Right ventricle myocardium inferior (tissue), 1 donor: ENCODE results near the gene ZIC1. TPM values are rescaled to one million over a fixed set of nuclear protein-coding genes. Genes with fewer than 3 reads are reported as not detected.

ENCODE experiments used
- ATAC-seq: fragments of 200-7000 bp; cut with Tn5 transposase; one replicate; pipeline ENCODE4 v1.9.1; 2020; ENCODE audit warnings: mild to moderate bottlenecking, moderate library complexity
- DNase-seq: peaks from one replicate; pipeline ENCODE4 v3.0.0; 2021; ENCODE audit errors: missing footprints
- intact Hi-C: fragments of 100-400 bp; cut with DNase I; formaldehyde crosslinking; loops from one replicate; pipeline ENCODE4 v1.11.0; 2022
- total RNA-seq: library from RNA; stranded (reverse); fragmentation: NEBNext Ultra II Directional; extraction: Animal tissue kit (Norgen Biotek cat#: 25700); gene quantifications from one replicate; pipeline ENCODE4 v1.2.1, GENCODE V29; 2021
- donor health status: DM: no; HTN: yes; CAD: no; lungs with severe emphysema.

ZIC1 gene
- total RNA-seq, 1 donor from 2014 or later = not detected

DNA sequence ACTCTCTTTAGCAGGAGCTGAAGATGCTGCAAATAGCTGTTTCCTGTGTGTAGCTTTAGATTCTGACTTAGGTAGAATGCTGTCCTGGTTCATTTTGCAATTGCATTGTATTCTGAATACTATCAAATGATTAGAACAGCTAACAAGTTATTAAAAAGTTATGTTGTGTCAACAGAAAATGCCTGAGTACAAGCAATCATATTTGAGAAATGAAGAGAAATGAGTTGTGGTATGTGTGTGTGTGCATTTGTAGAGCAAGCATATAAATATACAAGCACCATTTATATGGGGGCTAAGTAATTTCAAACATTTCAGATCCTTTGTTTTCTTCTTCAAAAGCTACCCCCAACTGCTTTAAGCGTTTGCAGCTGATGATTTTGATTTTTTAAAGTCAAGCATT, 7.8 kb downstream of the ZIC1 start:
- ATAC-seq (no peak), DNase-seq (no peak)
- intact Hi-C loops = no loop called here

GRCh38 chr3:147417551-147418295, 8.6 kb downstream of the ZIC1 start:
- DNase-seq = no peak
- ATAC-seq = no peak
- intact Hi-C loops = no loop called here

- ATAC-seq = no peak
- intact Hi-C loops = no loop called here
Measured at GRCh38 chr3:147418371-147418781, 9.2 kb downstream of the ZIC1 start.

GRCh38 chr3:147418808-147419701, 9.9 kb downstream of the ZIC1 start:
- intact Hi-C loops = no loop called here
- ATAC-seq (no peak), DNase-seq (peak; percentile 62)

More at GRCh38 chr3:147418371-147418781, 9.2 kb downstream of the ZIC1 start:
- no peak for DNase-seq

DNA sequence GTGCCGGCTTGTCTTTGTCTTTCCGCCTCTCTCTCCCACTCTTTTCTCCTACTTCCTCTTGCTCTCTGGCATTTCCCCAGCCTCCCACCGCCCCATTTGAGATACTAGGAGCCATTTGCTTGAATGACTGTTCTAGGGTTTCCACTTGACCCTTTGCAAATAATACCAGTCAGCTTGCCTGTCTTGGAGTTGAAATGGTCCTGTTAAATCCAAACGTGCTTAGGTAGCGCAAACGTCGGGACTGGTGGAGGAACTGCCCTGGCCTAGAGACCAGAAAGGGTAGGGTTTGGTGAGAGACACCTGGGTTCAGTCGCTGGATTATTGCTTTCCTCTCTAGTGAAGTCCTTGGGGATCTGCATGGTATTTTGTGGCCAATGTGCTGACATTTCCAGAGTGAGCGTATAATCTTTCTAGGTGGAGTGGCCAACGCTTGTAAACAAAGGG, 10.6 kb downstream of the ZIC1 start:
- intact Hi-C loops = no loop called here
- ATAC-seq = no peak
- no peak for DNase-seq

DNA sequence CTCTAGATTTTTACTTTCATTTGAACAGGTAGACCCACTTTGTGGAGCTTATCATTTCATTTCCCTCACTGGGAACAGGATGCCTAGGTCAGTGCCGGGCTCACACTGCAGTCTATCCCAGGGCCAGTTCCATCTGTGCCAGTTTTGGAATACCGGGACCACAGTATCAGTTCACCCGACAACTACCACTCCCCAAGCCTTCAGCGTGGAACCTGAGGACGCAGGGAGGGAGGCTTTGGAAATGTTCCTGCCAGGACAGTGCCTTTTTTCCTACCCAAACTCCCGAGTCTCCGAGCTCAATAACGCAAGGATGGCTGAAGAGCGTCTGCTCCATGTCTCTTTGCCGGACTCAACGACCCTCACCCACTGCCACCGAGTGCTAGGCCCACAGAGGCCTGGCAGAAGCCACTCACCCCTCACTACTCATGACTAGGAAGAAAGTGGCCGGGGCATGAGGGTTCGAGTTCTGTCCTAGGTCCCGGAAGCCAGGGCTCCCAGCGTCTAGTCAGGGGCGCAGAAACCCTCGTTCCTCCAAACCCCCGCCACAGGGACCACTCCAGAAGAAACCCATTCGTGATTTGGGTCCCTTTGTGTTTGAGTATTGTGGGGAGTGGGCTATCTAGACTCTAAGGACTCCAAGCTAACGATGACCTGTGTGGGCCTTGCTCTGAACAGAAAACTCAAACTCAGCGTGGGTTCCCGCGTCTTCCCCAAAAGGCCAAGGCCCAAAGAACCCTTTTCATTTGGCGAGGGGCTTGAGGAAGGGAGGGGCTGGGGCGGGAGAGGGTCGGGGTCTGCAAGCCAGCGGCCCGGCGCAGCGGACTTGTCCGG, 11.4 kb downstream of the ZIC1 start:
- intact Hi-C loops = no loop called here
- no peak for DNase-seq
- no peak for ATAC-seq

- no peak for DNase-seq
- ATAC-seq = no peak
- intact Hi-C loops = no loop called here
Measured at GRCh38 chr3:147421184-147421912, 12.2 kb downstream of the ZIC1 start.

DNA sequence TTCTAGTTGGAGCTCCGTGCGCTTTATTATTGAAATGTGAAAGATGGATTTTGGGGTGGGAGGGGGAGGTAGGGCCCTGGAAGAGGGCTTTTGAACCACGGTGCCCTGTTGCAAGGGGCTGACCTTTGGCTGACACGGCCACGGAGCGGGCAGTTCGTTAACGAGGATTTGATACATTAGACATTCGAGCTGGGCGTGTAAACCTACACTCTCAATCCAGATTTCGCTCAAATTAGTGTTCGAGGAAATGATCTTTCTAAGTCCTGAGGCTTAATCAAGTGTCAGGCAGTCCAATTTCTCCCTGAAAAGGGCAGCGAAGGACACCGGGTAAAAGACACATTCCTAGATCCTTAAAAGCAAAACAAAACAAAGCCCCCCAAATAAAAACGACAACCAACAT, 13.0 kb downstream of the ZIC1 start:
- ATAC-seq (no peak), DNase-seq (no peak)
- intact Hi-C loops = no loop called here

DNA sequence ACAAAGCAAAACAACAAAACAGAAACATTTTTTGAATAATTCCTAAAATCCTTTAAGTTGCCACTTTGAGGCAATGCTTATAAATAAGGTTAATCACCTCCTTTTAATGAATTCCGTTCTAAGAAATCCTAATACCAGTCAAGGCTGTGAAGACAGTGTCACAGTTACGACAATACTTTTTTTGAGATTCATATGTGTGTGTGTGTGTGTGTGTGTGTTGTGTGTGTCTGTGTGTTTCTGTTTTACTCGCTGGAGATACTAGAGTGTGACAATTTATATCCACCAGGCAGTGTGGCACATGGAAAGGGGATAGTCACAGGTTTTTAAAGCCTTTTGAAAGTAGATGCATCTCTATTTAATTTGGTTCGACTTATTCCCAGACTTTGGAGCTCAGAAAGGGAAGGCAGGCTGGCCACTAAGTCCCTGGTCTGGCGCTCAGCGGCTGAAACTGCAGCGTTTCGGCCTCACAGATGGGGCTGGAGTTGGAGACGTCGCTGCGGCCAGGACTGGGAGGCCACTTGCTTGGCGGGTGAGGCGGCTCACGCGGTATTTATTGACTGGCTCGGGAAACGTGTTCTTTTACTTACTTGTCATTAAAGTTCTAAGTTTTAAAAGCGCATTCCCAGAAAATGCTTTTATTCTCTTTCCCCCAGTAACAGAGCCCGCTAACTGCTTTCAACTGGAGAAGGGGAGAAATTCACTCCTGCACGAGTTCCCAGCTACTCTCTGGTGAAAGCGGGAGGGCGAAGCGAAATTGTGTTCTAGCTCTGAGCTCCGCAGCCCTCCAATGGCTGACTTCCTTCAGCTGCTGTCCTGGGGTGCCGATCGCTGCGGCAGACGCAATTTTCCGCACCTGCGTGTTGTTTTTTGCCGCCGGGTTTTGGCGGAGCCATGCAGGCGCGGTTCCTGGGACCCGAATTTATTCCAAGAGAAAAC, 13.7 kb downstream of the ZIC1 start:
- ATAC-seq (no peak), DNase-seq (no peak)
- intact Hi-C loops = no loop called here

DNA sequence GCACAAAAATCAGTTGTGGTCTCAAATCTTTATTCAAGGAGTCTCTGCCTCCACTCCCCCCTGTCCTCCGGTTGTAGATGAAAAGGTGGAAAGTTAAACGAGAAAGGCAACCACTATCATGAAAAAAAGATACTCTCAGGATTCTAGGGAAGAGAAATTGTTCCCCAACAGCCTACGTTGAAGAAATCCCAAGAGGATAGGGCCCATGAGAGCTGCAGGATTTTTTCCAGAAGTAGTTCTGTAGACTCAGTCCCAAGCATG, 14.3 kb downstream of the ZIC1 start:
- intact Hi-C loops = no loop called here
- DNase-seq (no peak), ATAC-seq (no peak)

GRCh38 chr3:147423798-147424580, 14.8 kb downstream of the ZIC1 start:
- DNase-seq (no peak), ATAC-seq (no peak)
- intact Hi-C loops = no loop called here

DNA sequence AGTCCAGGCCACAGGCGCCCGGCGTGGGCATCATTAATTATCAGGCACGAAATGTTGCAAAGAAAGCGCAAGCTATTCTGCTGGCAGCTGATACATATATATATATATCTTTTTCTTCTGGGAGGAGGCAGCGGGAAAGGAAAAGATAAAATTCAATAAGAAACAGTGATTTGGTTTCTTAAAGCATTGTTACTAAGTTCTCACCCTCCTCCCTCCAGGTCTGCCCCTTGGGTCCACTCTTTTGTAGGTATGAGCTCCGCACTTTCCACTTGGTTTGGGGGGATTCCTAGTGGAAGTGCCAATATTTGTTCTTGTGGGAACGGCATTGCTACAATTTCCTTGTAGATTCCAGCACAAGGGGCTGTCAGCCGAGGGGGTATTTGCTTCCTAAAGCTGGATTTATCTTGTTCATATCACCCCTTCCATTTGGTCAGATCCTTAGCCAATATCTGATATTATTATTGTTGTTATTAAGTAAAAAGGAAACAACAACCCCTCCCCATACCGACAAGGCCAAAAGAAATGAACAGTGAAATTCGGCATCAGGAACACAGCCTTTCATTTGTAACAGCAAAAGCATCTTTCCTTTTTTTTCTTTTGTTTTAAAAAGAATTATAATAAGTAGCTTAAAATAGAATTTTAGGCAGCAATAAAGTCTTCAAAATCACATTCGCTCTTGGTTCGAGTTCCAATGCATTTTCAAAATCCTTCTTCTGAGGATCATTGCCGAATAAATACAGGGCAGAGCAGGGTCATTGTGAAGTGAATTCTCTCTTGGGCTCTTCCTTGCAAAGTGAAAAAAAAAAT, 15.6 kb downstream of the ZIC1 start:
- DNase-seq = no peak
- intact Hi-C loops = no loop called here
- ATAC-seq = no peak

DNA sequence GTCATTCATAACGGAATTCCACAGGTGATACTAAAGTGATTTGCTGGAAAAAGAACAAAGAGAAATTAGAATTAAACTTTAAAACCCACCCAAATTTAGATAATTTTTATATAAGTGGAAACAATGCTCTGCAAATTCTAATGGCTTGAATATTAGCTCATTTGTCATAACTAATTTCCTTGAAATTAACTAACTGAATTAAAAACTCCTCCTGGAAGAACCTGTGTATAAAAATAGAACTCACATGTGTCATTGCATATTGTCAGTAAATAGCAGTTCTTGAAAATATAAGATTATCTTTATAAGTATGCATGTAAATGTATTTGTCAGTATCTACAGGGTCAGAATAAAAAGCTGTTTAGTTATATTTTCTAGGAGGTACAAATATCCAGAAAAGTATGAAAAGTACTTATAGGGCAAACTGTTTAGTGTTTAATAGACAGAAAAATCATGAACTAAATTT, 16.3 kb downstream of the ZIC1 start:
- no peak for ATAC-seq
- DNase-seq = no peak
- intact Hi-C loops = no loop called here

DNA sequence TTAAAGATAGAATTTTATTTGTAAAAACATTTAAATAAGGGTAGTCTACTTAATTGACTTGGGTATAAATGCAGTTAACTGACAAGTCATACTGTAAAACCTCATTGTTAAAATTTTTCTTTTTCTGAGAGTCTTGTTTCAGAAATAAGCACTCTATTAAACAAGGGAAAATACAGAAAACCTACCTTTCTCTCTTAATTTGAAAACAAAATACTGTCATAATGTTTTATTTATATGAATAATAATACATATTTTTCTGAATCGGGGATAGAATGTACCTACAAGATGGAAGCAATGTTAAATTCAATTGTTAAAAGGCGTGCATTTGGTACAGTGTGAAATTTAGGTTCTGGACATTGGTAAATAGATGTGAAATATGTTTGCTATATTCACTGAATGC, 17.8 kb downstream of the ZIC1 start:
- intact Hi-C loops = no loop called here
- DNase-seq (no peak), ATAC-seq (no peak)

GRCh38 chr3:147427746-147428145, 18.6 kb downstream of the ZIC1 start:
- no peak for DNase-seq
- intact Hi-C loops = no loop called here
- ATAC-seq = no peak

DNA sequence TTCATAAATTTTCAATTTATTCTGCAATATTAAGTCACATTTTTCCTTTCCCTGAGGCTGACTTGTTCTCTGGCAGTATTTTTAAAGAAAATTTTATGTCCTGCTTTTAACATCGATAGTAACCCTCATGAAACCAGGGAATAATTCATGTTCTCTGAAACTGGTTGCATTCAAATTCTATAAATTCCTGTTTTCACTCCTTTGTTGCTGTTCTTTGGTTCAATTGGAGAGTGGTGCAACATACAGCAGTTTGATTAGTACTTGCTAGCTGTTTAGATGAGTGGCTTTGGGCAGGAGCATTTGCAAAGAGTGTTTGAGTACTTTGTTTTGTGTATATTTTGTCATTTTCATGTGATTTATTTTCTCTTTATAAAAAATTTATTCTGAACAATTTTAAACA, 19.2 kb downstream of the ZIC1 start:
- ATAC-seq = no peak
- intact Hi-C loops = no loop called here
- DNase-seq = no peak
